ENCODE data around the gene AQP2.

DNA sequence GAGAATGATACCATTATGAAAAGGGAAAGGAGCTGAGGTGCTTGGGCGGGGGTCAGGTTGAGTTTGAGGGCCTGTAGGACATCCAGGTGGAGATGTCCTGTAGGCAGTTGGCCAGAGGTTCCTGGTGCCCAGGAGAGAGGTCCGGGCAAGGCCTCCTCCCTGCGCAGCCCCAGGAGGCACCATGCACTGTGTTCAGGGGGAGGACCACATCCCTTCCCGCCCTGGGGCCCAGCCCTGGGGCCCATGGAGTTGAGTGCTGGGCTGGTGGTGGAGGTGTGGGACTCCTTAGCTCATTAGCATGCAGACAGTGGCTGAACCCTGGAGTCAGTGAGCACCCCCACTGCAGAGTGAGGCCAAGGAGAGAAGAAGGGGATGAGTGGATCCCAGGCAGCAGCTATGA is 41.2 kb upstream of the AQP2 start:
- TF ChIP-seq, protein P1, sequence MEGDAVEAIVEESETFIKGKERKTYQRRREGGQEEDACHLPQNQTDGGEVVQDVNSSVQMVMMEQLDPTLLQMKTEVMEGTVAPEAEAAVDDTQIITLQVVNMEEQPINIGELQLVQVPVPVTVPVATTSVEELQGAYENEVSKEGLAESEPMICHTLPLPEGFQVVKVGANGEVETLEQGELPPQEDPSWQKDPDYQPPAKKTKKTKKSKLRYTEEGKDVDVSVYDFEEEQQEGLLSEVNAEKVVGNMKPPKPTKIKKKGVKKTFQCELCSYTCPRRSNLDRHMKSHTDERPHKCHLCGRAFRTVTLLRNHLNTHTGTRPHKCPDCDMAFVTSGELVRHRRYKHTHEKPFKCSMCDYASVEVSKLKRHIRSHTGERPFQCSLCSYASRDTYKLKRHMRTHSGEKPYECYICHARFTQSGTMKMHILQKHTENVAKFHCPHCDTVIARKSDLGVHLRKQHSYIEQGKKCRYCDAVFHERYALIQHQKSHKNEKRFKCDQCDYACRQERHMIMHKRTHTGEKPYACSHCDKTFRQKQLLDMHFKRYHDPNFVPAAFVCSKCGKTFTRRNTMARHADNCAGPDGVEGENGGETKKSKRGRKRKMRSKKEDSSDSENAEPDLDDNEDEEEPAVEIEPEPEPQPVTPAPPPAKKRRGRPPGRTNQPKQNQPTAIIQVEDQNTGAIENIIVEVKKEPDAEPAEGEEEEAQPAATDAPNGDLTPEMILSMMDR (conservative IDR thresholded peaks at IDR 0.05; ENCODE audit: low read length) = no peak
- TF ChIP-seq EZH2phosphoT487 (IDR thresholded peaks at IDR 0.05; ENCODE audit: borderline replicate concordance, low read depth, low read length) = no peak
